Spleen (tissue), 11 donors: ENCODE results near the gene ZDHHC14. TPM values are rescaled to one million over a fixed set of nuclear protein-coding genes. Genes with fewer than 3 reads are reported as not detected.

Experiments used
- DNase-seq: peaks from one replicate; pipeline ENCODE4 v3.0.0-alpha.2; 2020
- H3K27ac ChIP-seq, 8 donors: fragments of 200-600 bp; sonication (generic) in 7 of 8; 1 replicate in 4 of 8; 2 replicates in 4 of 8; pipeline versions ENCODE4 v1.5.0 to v1.8.0; 2016 to 2021; ENCODE audit warnings: inconsistent platforms in 4 of 8, mild to moderate bottlenecking in 4 of 8, moderate library complexity in 1 of 8
- H3K27me3 ChIP-seq, 7 donors: fragments of 200-600 bp; sonication (generic) in 6 of 7; replicated peaks in 1 of 7; 1 replicate in 4 of 7; 2 replicates in 3 of 7; pipeline versions ENCODE4 v1.5.0 to v1.8.0; 2016 to 2021; ENCODE audit warnings: inconsistent platforms in 3 of 7, mild to moderate bottlenecking in 1 of 7
- H3K36me3 ChIP-seq, 6 donors: fragments of 200-600 bp; sonication (generic) in 5 of 6; 1 replicate in 4 of 6; 2 replicates in 2 of 6; pipeline versions ENCODE4 v1.5.0 to v1.8.0; 2016 to 2021; ENCODE audit warnings: inconsistent platforms in 2 of 6
- H3K4me1 ChIP-seq, 6 donors: fragments of 200-600 bp; sonication (generic) in 5 of 6; 1 replicate in 3 of 6; 2 replicates in 3 of 6; pipeline versions ENCODE4 v1.5.0 to v1.8.0; 2016 to 2021; ENCODE audit warnings: inconsistent platforms in 3 of 6
- H3K4me3 ChIP-seq, 8 donors: fragments of 200-600 bp; sonication (generic) in 7 of 8; 1 replicate in 4 of 8; 2 replicates in 4 of 8; pipeline versions ENCODE4 v1.5.0 to v1.8.0; 2016 to 2021; ENCODE audit warnings: inconsistent platforms in 4 of 8, mild to moderate bottlenecking in 4 of 8, moderate library complexity in 2 of 8
- H3K9me3 ChIP-seq, 8 donors: fragments of 200-600 bp; sonication (generic) in 7 of 8; 1 replicate in 4 of 8; 2 replicates in 4 of 8; pipeline versions ENCODE4 v1.5.0 to v1.8.0; 2016 to 2021; ENCODE audit warnings: inconsistent platforms in 4 of 8
- POLR2A ChIP-seq, 3 donors: fragments of 450-650 bp; IDR thresholded peaks; one replicate each; pipeline ENCODE4 v1.5.1; 2017; ENCODE audit warnings: antibody characterized with exemption in 3 of 3, mild to moderate bottlenecking in 1 of 3
- POLR2AphosphoS5 ChIP-seq, 3 donors: sonication (generic); formaldehyde crosslinking; IDR thresholded peaks; one replicate each; pipeline ENCODE4 v1.5.1; 2017; ENCODE audit warnings: antibody characterized with exemption in 3 of 3
- WGBS, 5 donors: extraction: QIAGEN DNeasy Blood & Tissue Kit in 3 of 5; methylation state at CpG; one replicate each; pipeline versions ENCODE4 v1.1.5 to v1.1.7; 2013 to 2018; 5-methylcytosine and 5-hydroxymethylcytosine counted together
- intact Hi-C: fragments of 100-400 bp; cut with DNase I; formaldehyde crosslinking; loops from one replicate; pipeline ENCODE4 v1.15.0; 2023; ENCODE audit warnings: low total_unique reads
- polyA plus RNA-seq, 3 donors: library from polyadenylated mRNA; stranded (reverse); fragments of 200-250 nt; gene quantifications; one replicate each; pipeline ENCODE4 v1.2.1, GENCODE V29; 2013
- total RNA-seq, 7 donors: library from RNA; depleted of rRNA in 3 of 7; stranded (reverse); fragments of >200 nt in 3 of 7; fragmentation: NEBNext Ultra II Directional in 4 of 7; extraction: Animal tissue kit (Norgen Biotek cat#: 25700) in 4 of 7; gene quantifications; one replicate each; pipeline versions ENCODE4 v1.1.0 to v1.2.1, GENCODE V29; 2016 to 2021
- TF ChIP-seq, protein P1 (sequence below), 11 experiments: fragments of 200-600 bp in 7 of 11; fragments of 450-650 bp in 4 of 11; sonication (generic) in 4 of 11; IDR thresholded peaks in 8 of 11; conservative IDR thresholded peaks in 3 of 11; 1 replicate in 7 of 11; 2 replicates in 4 of 11; pipeline versions ENCODE4 v1.4.0 to v1.8.0; 2016 to 2021; ENCODE audit warnings: antibody characterized with exemption in 11 of 11, inconsistent platforms in 4 of 11, mild to moderate bottlenecking in 1 of 11
- donor health status: healthy with polysubstance abuse.
- donor health status: DM: no; HTN: no; CAD: no; lungs with moderate emphysema.
- donor health status: DM: no; HTN: no; CAD: no.
- donor health status: Bipolar disorder and iron deficiency.
- donor health status: healthy.
- donor health status: DM: no; HTN: no; CAD: no.
- donor health status: DM: yes; HTN: yes; CAD: no.

ZDHHC14 gene
- total and polyA plus RNA-seq, 10 donors = 7.8 to 18.2 (median 11.7) TPM

DNA sequence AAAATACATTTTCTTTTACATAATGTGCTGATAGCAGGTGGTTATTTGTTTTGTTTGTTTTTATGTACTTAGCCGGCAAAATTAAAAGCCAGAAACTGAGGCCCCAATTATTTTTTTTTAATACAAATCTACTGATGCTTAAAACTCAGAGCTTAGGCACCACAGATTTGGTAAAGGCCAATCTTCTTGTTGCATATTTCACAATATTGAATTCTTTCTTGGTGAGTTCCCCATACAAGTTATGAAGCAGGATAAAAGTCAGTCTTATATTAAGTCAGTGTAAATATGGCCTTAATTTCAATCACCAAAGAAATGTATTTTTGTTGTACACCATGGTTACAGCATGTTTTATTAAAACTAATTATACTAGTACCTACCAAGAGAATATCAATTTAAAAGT is 16.3 kb upstream of the ZDHHC14 start:
- no peaks in the 10 kb centered on the region for H3K36me3 ChIP-seq
- H3K9me3 ChIP-seq = no peaks in the 10 kb centered on the region
- H3K4me1 ChIP-seq = peaks cover 7 to 13% (median 9%) of the 10 kb centered on the region in 6 donors
- intact Hi-C loops = no loop called here
- peaks cover 0 to 51% (median 3%) of the 10 kb centered on the region in 7 donors for H3K27me3 ChIP-seq
- no peak overlapping the region for H3K27ac ChIP-seq
- TF ChIP-seq POLR2A (IDR thresholded peaks at IDR 0.05) = no peak
- TF ChIP-seq POLR2AphosphoS5 (IDR thresholded peaks at IDR 0.05) = no peak
- TF ChIP-seq, protein P1, sequence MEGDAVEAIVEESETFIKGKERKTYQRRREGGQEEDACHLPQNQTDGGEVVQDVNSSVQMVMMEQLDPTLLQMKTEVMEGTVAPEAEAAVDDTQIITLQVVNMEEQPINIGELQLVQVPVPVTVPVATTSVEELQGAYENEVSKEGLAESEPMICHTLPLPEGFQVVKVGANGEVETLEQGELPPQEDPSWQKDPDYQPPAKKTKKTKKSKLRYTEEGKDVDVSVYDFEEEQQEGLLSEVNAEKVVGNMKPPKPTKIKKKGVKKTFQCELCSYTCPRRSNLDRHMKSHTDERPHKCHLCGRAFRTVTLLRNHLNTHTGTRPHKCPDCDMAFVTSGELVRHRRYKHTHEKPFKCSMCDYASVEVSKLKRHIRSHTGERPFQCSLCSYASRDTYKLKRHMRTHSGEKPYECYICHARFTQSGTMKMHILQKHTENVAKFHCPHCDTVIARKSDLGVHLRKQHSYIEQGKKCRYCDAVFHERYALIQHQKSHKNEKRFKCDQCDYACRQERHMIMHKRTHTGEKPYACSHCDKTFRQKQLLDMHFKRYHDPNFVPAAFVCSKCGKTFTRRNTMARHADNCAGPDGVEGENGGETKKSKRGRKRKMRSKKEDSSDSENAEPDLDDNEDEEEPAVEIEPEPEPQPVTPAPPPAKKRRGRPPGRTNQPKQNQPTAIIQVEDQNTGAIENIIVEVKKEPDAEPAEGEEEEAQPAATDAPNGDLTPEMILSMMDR (IDR thresholded peaks at IDR 0.05 in 8 of 11, conservative IDR thresholded peaks at IDR 0.05 in 3 of 11) = no peak
- no peak for DNase-seq
- 93 to 100% (median 98%) methylated on average over 1 of the region's 1 CpG for WGBS, 5 donors
- no peak overlapping the region for H3K4me3 ChIP-seq

DNA sequence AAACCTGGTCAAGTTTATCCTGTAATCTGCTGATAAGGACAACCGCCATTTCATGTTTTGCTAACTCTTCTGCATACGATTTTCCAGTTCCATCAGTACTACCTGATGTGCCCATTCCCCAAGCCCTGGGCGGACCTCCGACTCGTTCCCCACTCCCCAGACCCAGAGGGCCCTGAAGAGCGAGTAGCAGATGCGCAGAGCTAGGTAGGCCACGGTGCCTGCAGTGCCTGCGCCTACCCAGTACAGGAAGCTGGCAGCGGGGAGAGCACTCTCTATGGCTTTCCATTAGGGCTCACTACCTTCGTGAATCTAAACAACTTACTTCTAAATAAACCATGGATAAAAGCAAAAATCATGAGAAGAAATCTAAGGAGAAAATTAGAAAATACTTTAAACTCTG is 14.3 kb upstream of the ZDHHC14 start:
- intact Hi-C loops = no loop called here
- Histone ChIP-seq H3K4me3 (no peak overlapping the region), H3K36me3 (no peaks in the 10 kb centered on the region), H3K4me1 (peaks cover 11 to 19% (median 14%) of the 10 kb centered on the region in 6 donors), H3K9me3 (no peaks in the 10 kb centered on the region), H3K27me3 (peaks cover 0 to 62% (median 3%) of the 10 kb centered on the region in 7 donors), H3K27ac (no peak overlapping the region)
- no peak for DNase-seq
- 88 to 95% (median 92%) methylated on average over 11 of the region's 11 CpGs for WGBS, 5 donors
- TF ChIP-seq, protein P1 (IDR thresholded peaks at IDR 0.05 in 8 of 11, conservative IDR thresholded peaks at IDR 0.05 in 3 of 11) = no peak
- TF ChIP-seq POLR2AphosphoS5 (IDR thresholded peaks at IDR 0.05) (no peak), POLR2A (IDR thresholded peaks at IDR 0.05) (no peak)

DNA sequence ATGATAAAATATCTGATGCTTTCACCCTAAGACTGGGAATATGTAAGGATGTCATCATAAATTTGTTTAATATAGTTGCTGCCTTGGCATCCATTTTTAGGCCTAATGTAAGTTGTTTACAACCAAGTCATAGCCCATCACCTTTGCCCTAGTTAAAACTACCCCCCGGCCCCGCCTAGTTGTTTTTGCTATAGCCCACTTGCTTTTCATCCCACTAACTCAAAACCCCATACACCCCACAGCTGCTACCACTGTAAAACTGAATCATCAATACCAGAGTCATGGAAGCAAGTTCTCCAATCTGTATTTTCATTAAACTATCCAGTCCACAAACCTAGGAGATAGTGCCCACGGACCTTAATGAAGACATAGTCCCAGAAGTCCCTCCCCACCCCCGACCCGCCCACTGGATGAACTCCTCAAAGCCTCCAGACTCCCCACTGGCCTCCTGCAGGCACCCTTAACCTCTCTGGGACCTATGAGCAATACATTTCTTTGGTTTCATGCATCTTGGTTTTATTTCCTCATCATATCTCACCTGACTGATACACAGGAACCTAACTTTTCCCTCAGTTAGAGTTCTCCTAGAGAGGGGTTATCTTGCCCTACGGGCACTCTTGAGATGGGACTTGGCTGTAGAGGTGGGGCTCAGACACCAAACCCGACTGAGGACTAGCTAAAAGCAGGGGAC is 12.5 kb upstream of the ZDHHC14 start:
- Histone ChIP-seq H3K9me3 (no peaks in the 10 kb centered on the region), H3K27ac (no peak overlapping the region), H3K27me3 (peaks cover 0 to 59% (median 3%) of the 10 kb centered on the region in 7 donors), H3K4me1 (peaks cover 11 to 19% (median 14%) of the 10 kb centered on the region in 6 donors), H3K36me3 (no peaks in the 10 kb centered on the region), H3K4me3 (no peak overlapping the region)
- no peak for DNase-seq
- TF ChIP-seq, protein P1 (IDR thresholded peaks at IDR 0.05 in 8 of 11, conservative IDR thresholded peaks at IDR 0.05 in 3 of 11) = no peak
- TF ChIP-seq POLR2A (IDR thresholded peaks at IDR 0.05) = no peak
- no peak for TF ChIP-seq POLR2AphosphoS5 (IDR thresholded peaks at IDR 0.05)
- 82 to 84% (median 82%) methylated on average over 7 of the region's 7 CpGs for WGBS, 5 donors
- intact Hi-C loops = no loop called here

DNA sequence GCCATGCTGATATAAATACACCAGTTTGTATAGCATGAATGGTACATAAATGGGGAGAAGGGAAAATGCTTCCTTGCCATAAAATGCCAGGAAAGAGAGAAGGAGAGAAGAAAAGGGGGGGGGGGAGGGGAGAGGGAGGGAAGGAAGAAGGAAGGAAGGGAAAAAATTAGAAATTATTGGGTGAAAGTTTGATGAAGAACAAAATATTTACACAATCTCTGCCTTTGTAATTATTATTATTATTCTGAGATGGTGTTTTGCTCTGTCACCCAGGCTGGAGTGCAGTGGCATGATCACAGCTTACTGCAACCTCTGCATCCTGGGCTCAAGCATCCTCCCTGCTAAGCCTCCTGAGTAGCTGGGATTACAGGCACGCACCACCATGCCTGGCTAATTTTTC is 10.2 kb upstream of the ZDHHC14 start:
- Histone ChIP-seq H3K4me3 (no peak overlapping the region), H3K36me3 (no peaks in the 10 kb centered on the region), H3K27me3 (peaks cover 0 to 65% (median 3%) of the 10 kb centered on the region in 7 donors), H3K27ac (no peak overlapping the region), H3K4me1 (peaks cover 11 to 19% (median 14%) of the 10 kb centered on the region in 6 donors), H3K9me3 (no peaks in the 10 kb centered on the region)
- WGBS, 5 donors = 82 to 100% (median 90%) methylated on average over 1 of the region's 1 CpG
- DNase-seq = no peak
- intact Hi-C loops = no loop called here
- TF ChIP-seq POLR2AphosphoS5 (IDR thresholded peaks at IDR 0.05) (no peak), POLR2A (IDR thresholded peaks at IDR 0.05) (no peak)
- TF ChIP-seq, protein P1 (IDR thresholded peaks at IDR 0.05 in 8 of 11, conservative IDR thresholded peaks at IDR 0.05 in 3 of 11) = no peak
